GM21526 (cell line): ENCODE results near the gene SEC14L1.
"Not testable (repeated sequence)": the region's sequence is repeated elsewhere in the genome, so short reads cannot be mapped to it uniquely, and the experiment has no call there.

Experiments used
- ATAC-seq: cut with Tn5 transposase; IDR thresholded peaks from one replicate; pipeline ENCODE4 v1.9.1; 2021; ENCODE audit warnings: moderate library complexity; ENCODE audit not compliant: unreplicated experiment, low FRiP score

Gene SEC14L1

GRCh38 chr17:77115947-77116346 lies 24.8 kb upstream of the SEC14L1 start:
- no peak for ATAC-seq

GRCh38 chr17:77116371-77116860 lies 24.4 kb upstream of the SEC14L1 start:
- ATAC-seq, result no peak

- ATAC-seq, result no peak
Observed at GRCh38 chr17:77117415-77117814, 23.4 kb upstream of the SEC14L1 start.

GRCh38 chr17:77118251-77118928 lies 22.4 kb upstream of the SEC14L1 start:
- ATAC-seq, result no peak

- ATAC-seq, result no peak
Observed at GRCh38 chr17:77119668-77120301, 21.0 kb upstream of the SEC14L1 start.

GRCh38 chr17:77120868-77121267 lies 19.9 kb upstream of the SEC14L1 start:
- ATAC-seq, result no peak

GRCh38 chr17:77124192-77124889 lies 16.4 kb upstream of the SEC14L1 start:
- no peak for ATAC-seq

- ATAC-seq, result no peak
Observed at GRCh38 chr17:77125432-77125901, 15.3 kb upstream of the SEC14L1 start.

- no peak for ATAC-seq
Observed at GRCh38 chr17:77126519-77126918, 14.2 kb upstream of the SEC14L1 start.

- ATAC-seq, result no peak
Observed at GRCh38 chr17:77127735-77128361, 12.9 kb upstream of the SEC14L1 start.

GRCh38 chr17:77128896-77129567 lies 11.7 kb upstream of the SEC14L1 start:
- no peak for ATAC-seq

- ATAC-seq, result no peak
Observed at GRCh38 chr17:77129568-77130301, 11.0 kb upstream of the SEC14L1 start.

- ATAC-seq, result no peak
Observed at GRCh38 chr17:77130525-77130924, 10.2 kb upstream of the SEC14L1 start.

- ATAC-seq, result no peak
Observed at GRCh38 chr17:77131904-77132303, 8.9 kb upstream of the SEC14L1 start.

- no peak for ATAC-seq
Observed at GRCh38 chr17:77132411-77133086, 8.2 kb upstream of the SEC14L1 start.

- ATAC-seq, result no peak
Observed at GRCh38 chr17:77133087-77133638, 7.6 kb upstream of the SEC14L1 start.

- ATAC-seq, result no peak
Observed at GRCh38 chr17:77136420-77136767, 4.4 kb upstream of the SEC14L1 start.

GRCh38 chr17:77137111-77137510 lies 3.7 kb upstream of the SEC14L1 start:
- ATAC-seq, result no peak

- ATAC-seq, result not testable (repeated sequence)
Observed at GRCh38 chr17:77137886-77138285, 2.9 kb upstream of the SEC14L1 start.
